Endodermal cell (in vitro differentiated cells): ENCODE results near the gene FRMPD4. TPM values are rescaled to one million over a fixed set of nuclear protein-coding genes. Genes with fewer than 3 reads are reported as not detected.

Experiments used
- DNase-seq: peaks from one replicate; pipeline ENCODE4 v3.0.0-alpha.2; 2017
- H3K27ac ChIP-seq: 2 replicates; pipeline ENCODE4 v1.5.1; 2013; ENCODE audit warnings: mild to moderate bottlenecking, low read depth, low read length, moderate library complexity
- H3K27me3 ChIP-seq: 2 replicates; pipeline ENCODE4 v1.6.1; 2013; ENCODE audit warnings: mild to moderate bottlenecking, low read length, moderate library complexity; ENCODE audit not compliant: insufficient read depth, control insufficient read depth, poor library complexity, severe bottlenecking
- H3K36me3 ChIP-seq: 2 replicates; pipeline ENCODE4 v1.7.0; 2013; ENCODE audit warnings: mild to moderate bottlenecking, low read length, moderate library complexity; ENCODE audit not compliant: control insufficient read depth, insufficient read depth
- H3K4me1 ChIP-seq: one replicate; pipeline ENCODE4 v1.7.0; 2013; ENCODE audit warnings: low read length; ENCODE audit not compliant: control insufficient read depth, insufficient read depth
- H3K4me3 ChIP-seq: 2 replicates; pipeline ENCODE4 v1.5.1; 2013; ENCODE audit warnings: mild to moderate bottlenecking, low read length, moderate library complexity
- H3K9ac ChIP-seq: 2 replicates; pipeline ENCODE4 v1.6.1; 2013; ENCODE audit warnings: mild to moderate bottlenecking, low read length, moderate library complexity; ENCODE audit not compliant: poor library complexity, severe bottlenecking; ENCODE audit errors: extremely low read depth
- H3K9me3 ChIP-seq: 2 replicates; pipeline ENCODE4 v1.6.1; 2013; ENCODE audit warnings: mild to moderate bottlenecking, low read length, moderate library complexity; ENCODE audit not compliant: control insufficient read depth
- H3K27ac Mint-ChIP-seq: 2 replicates; pipeline ENCODE4 v1.8.0; 2020; ENCODE audit warnings: mixed read lengths
- H3K27me3 Mint-ChIP-seq: 2 replicates; pipeline ENCODE4 v1.8.0; 2021; ENCODE audit warnings: mild to moderate bottlenecking, mixed read lengths; ENCODE audit not compliant: insufficient read depth
- H3K36me3 Mint-ChIP-seq: 2 replicates; pipeline ENCODE4 v1.8.0; 2020; ENCODE audit warnings: low read depth, mixed read lengths
- H3K4me1 Mint-ChIP-seq: 2 replicates; pipeline ENCODE4 v1.8.0; 2020; ENCODE audit warnings: mixed read lengths
- H3K4me3 Mint-ChIP-seq: 2 replicates; pipeline ENCODE4 v1.8.0; 2020; ENCODE audit warnings: mild to moderate bottlenecking, moderate library complexity, mixed read lengths
- H3K9me3 Mint-ChIP-seq: 2 replicates; pipeline ENCODE4 v1.8.0; 2020; ENCODE audit warnings: mild to moderate bottlenecking, mixed read lengths
- WGBS, 2 experiments: methylation state at CpG; one replicate each; pipeline versions ENCODE4 v1.1.5 to v1.1.7; 2013; ENCODE audit warnings: missing lambda C conversion rate in 2 of 2, mixed read lengths in 1 of 2; ENCODE audit not compliant: insufficient coverage in 1 of 2, insufficient read length in 1 of 2; 5-methylcytosine and 5-hydroxymethylcytosine counted together
- total RNA-seq, 2 donors: library from RNA; stranded (reverse); fragmentation: NEBNext Ultra II Directional in 1 of 2; extraction: Animal tissue kit (Norgen Biotek cat#: 25700) in 1 of 2; gene quantifications; 2 replicates in 1 of 2; 3 replicates in 1 of 2; pipeline ENCODE4 v1.2.1, GENCODE V29; 2021
- TF ChIP-seq, protein P1 (sequence below): fragments of 200-600 bp; sonication (generic); conservative IDR thresholded peaks from 2 replicates; pipeline ENCODE4 v1.5.0; 2021; ENCODE audit warnings: antibody characterized with exemption, mild to moderate bottlenecking

Gene FRMPD4
- total RNA-seq, 2 donors from 2014 or later: 0.09 to 0.81 TPM

DNA sequence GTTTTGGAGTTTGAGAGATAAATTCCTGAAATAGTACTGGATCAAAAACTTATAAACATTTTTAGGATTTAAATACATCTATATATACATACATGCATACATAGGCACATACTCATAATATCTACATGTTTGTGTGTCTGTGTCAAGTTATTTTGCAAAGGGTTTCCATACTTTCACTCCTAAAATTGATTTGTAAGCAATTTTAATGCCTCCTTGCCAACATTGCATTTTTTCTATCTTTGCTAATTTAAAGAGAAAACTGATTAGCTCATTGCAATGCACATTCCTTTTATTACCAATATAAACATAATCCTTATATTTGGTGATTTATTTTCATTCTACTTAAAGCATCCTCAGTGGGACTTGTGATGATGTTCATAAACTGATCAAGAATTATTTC is 258.3 kb downstream of the FRMPD4 start:
- no peaks in the 10 kb centered on the region for H3K9me3 Mint-ChIP-seq
- no peak overlapping the region for H3K4me3 Mint-ChIP-seq
- Histone ChIP-seq H3K4me1 (no peaks in the 10 kb centered on the region), H3K9me3 (no peaks in the 10 kb centered on the region), H3K36me3 (no peaks in the 10 kb centered on the region), H3K9ac (no peak overlapping the region), H3K4me3 (no peak overlapping the region), H3K27me3 (no peaks in the 10 kb centered on the region), H3K27ac (no peak overlapping the region)
- no peaks in the 10 kb centered on the region for H3K36me3 Mint-ChIP-seq
- no peaks in the 10 kb centered on the region for H3K27me3 Mint-ChIP-seq
- DNase-seq: no peak
- peaks cover 7% of the 10 kb centered on the region for H3K4me1 Mint-ChIP-seq
- H3K27ac Mint-ChIP-seq: no peak overlapping the region
- TF ChIP-seq, protein P1, sequence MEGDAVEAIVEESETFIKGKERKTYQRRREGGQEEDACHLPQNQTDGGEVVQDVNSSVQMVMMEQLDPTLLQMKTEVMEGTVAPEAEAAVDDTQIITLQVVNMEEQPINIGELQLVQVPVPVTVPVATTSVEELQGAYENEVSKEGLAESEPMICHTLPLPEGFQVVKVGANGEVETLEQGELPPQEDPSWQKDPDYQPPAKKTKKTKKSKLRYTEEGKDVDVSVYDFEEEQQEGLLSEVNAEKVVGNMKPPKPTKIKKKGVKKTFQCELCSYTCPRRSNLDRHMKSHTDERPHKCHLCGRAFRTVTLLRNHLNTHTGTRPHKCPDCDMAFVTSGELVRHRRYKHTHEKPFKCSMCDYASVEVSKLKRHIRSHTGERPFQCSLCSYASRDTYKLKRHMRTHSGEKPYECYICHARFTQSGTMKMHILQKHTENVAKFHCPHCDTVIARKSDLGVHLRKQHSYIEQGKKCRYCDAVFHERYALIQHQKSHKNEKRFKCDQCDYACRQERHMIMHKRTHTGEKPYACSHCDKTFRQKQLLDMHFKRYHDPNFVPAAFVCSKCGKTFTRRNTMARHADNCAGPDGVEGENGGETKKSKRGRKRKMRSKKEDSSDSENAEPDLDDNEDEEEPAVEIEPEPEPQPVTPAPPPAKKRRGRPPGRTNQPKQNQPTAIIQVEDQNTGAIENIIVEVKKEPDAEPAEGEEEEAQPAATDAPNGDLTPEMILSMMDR: no peak

DNA sequence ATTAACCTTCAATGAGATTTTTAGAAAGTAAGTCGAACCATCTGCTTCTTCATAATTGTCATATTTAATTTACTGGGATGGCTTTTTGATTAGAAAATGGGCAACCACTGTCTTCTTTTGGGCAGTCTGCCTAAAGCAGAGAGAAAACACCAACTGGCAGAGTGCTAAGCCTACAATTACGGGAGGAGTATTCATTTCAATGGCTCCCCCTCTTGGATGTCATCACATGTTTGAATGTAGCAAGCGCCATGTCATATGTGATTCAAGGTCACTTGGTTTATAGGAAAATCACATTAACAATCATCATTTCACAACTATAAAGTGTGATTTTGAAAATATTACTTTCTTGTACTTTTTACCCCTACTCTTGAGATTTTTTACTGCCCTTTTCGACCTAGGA is 261.9 kb downstream of the FRMPD4 start:
- H3K9ac ChIP-seq: no peak overlapping the region
- DNase-seq: no peak
- H3K9me3 Mint-ChIP-seq: peaks cover 5% of the 10 kb centered on the region
- H3K9me3 ChIP-seq: no peaks in the 10 kb centered on the region
- H3K36me3 ChIP-seq: no peaks in the 10 kb centered on the region
- no peak overlapping the region for H3K4me3 Mint-ChIP-seq
- no peak overlapping the region for H3K27ac Mint-ChIP-seq
- no peaks in the 10 kb centered on the region for H3K27me3 Mint-ChIP-seq
- H3K27ac ChIP-seq: no peak overlapping the region
- H3K27me3 ChIP-seq: no peaks in the 10 kb centered on the region
- 83% methylated on average over 4 of the region's 4 CpGs; no CpG with 5 or more reads in 1 of the 2 experiments for WGBS, 2 experiments
- peaks cover 7% of the 10 kb centered on the region for H3K4me1 Mint-ChIP-seq
- TF ChIP-seq, protein P1: no peak
- H3K4me3 ChIP-seq: no peak overlapping the region
- no peaks in the 10 kb centered on the region for H3K4me1 ChIP-seq
- H3K36me3 Mint-ChIP-seq: no peaks in the 10 kb centered on the region

DNA sequence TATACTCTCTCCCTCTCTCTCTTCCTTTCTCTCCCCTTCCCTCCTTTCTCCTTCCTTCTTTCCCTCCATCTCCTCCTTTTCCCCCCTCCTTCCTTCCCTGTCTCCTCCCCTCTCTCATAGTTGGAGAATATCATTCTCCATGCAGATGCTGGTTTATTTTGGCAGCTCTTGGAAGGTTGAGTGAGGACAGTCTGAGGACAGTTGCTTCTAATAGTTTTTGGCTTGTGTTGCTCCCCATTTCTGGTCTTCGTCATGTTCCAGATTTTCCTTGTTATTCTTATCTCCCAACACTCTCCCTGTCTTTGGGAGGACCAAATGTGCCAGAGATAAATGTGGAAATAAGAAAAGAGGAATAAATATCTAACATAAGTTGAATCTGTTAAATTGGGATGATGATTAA is 263.0 kb downstream of the FRMPD4 start:
- H3K36me3 Mint-ChIP-seq: no peaks in the 10 kb centered on the region

More for the DNA sequence above, 263.0 kb downstream of the FRMPD4 start:
- Histone ChIP-seq H3K27ac (no peak overlapping the region), H3K9ac (no peak overlapping the region), H3K27me3 (no peaks in the 10 kb centered on the region), H3K4me1 (no peaks in the 10 kb centered on the region), H3K4me3 (no peak overlapping the region), H3K9me3 (no peaks in the 10 kb centered on the region), H3K36me3 (no peaks in the 10 kb centered on the region)
- TF ChIP-seq, protein P1: no peak
- DNase-seq: no peak
- Mint-ChIP-seq H3K4me3 (no peak overlapping the region), H3K4me1 (peaks cover 6% of the 10 kb centered on the region), H3K9me3 (peaks cover 5% of the 10 kb centered on the region), H3K27me3 (no peaks in the 10 kb centered on the region), H3K27ac (no peak overlapping the region)
- no CpG with 5 or more reads among the region's 1 CpG for WGBS, 2 experiments
